NAMALWA (cell line): ENCODE measurements around the gene SH3BP1.
A peak's percentile ranks its signal among the peaks of the same experiment; 100 is the strongest.
"Not testable (repeated sequence)": the region's sequence is repeated elsewhere in the genome, so short reads cannot be mapped to it uniquely, and the experiment has no call there.

ENCODE experiments used
- DNase-seq: peaks from one replicate; pipeline ENCODE4 v3.0.0-alpha.2; 2015; ENCODE audit warnings: low spot score

The SH3BP1 gene

GRCh38 chr22:37679670-37680069 is 40.2 kb downstream of the SH3BP1 start:
- DNase-seq, result no peak

GRCh38 chr22:37680191-37680851 is 40.9 kb downstream of the SH3BP1 start:
- DNase-seq, result no peak

GRCh38 chr22:37681001-37681424 is 41.5 kb downstream of the SH3BP1 start:
- no peak for DNase-seq

- peak; percentile 86 for DNase-seq
These were observed 42.1 kb downstream of the SH3BP1 start for GRCh38 chr22:37681556-37682049.

GRCh38 chr22:37684803-37685615 is 45.5 kb downstream of the SH3BP1 start:
- no peak for DNase-seq

GRCh38 chr22:37686002-37686982 is 46.8 kb downstream of the SH3BP1 start, which contains the start of gene NOL12:
Gene NOL12, plus strand, starts transcription at chr22:37686343. Its CDS starts 50 bp downstream, at chr22:37686393.
- DNase-seq, result peak; percentile 84

GRCh38 chr22:37690407-37690806 is 50.9 kb downstream of the SH3BP1 start:
- no peak for DNase-seq

- no peak for DNase-seq
These were observed 51.5 kb downstream of the SH3BP1 start for GRCh38 chr22:37690901-37691504.

GRCh38 chr22:37692627-37693285 is 53.3 kb downstream of the SH3BP1 start:
- DNase-seq, result no peak

GRCh38 chr22:37694131-37694530 is 54.7 kb downstream of the SH3BP1 start:
- not testable (repeated sequence) for DNase-seq

- DNase-seq, result not testable (repeated sequence)
These were observed 56.8 kb downstream of the SH3BP1 start for GRCh38 chr22:37696260-37696656.

GRCh38 chr22:37696657-37697537 is 57.4 kb downstream of the SH3BP1 start, which contains the start of gene TRIOBP:
Gene TRIOBP, plus strand, starts transcription at chr22:37697048. Its CDS starts 4,318 bp downstream, at chr22:37701366.
- peak; percentile 98 for DNase-seq

GRCh38 chr22:37697538-37697835 is 58.0 kb downstream of the SH3BP1 start:
- no peak for DNase-seq

GRCh38 chr22:37701141-37701786 is 61.8 kb downstream of the SH3BP1 start:
- DNase-seq, result no peak

GRCh38 chr22:37703906-37704305 is 64.4 kb downstream of the SH3BP1 start:
- DNase-seq, result no peak

- no peak for DNase-seq
These were observed 65.2 kb downstream of the SH3BP1 start for GRCh38 chr22:37704645-37705044.

- DNase-seq, result no peak
These were observed 65.7 kb downstream of the SH3BP1 start for GRCh38 chr22:37705205-37705604.
